ENCODE results near the gene POLR2A.

The POLR2A gene

GRCh38 chr17:7512105-7512504 lies 27.9 kb downstream of the POLR2A start:
- Histone ChIP-seq H3K27me3 (ENCODE audit: insufficient read depth, poor library complexity, severe bottlenecking) (no peaks in the 10 kb centered on the region), H3K36me3 (ENCODE audit: low read depth) (peaks cover 62% of the 10 kb centered on the region), H3K9me3 (ENCODE audit: severe bottlenecking) (no peaks in the 10 kb centered on the region), H3K4me3 (ENCODE audit: severe bottlenecking) (no peak overlapping the region), H3K27ac (ENCODE audit: poor library complexity, severe bottlenecking) (no peak overlapping the region), H3K4me1 (ENCODE audit: insufficient read depth, poor library complexity, severe bottlenecking) (no peaks in the 10 kb centered on the region)
- no peak for TF ChIP-seq CTCF (IDR thresholded peaks at IDR 0.05; ENCODE audit: poor library complexity, severe bottlenecking)
- no peak for DNase-seq (ENCODE audit: low spot score)
- ATAC-seq (ENCODE audit: low read depth), result no peak

GRCh38 chr17:7512824-7513540 lies 28.8 kb downstream of the POLR2A start:
- H3K4me3 ChIP-seq (ENCODE audit: severe bottlenecking), result no peak overlapping the region
- no peaks in the 10 kb centered on the region for H3K9me3 ChIP-seq (ENCODE audit: severe bottlenecking)
- H3K27me3 ChIP-seq (ENCODE audit: insufficient read depth, poor library complexity, severe bottlenecking), result no peaks in the 10 kb centered on the region
- no peaks in the 10 kb centered on the region for H3K4me1 ChIP-seq (ENCODE audit: insufficient read depth, poor library complexity, severe bottlenecking)
- no peak for TF ChIP-seq CTCF (IDR thresholded peaks at IDR 0.05; ENCODE audit: poor library complexity, severe bottlenecking)
- no peak overlapping the region for H3K27ac ChIP-seq (ENCODE audit: poor library complexity, severe bottlenecking)
- DNase-seq (ENCODE audit: low spot score) (no peak), ATAC-seq (ENCODE audit: low read depth) (no peak)
- H3K36me3 ChIP-seq (ENCODE audit: low read depth), result peaks cover 55% of the 10 kb centered on the region

- no peaks in the 10 kb centered on the region for H3K27me3 ChIP-seq (ENCODE audit: insufficient read depth, poor library complexity, severe bottlenecking)
Measured at GRCh38 chr17:7513850-7514419, 29.8 kb downstream of the POLR2A start.

GRCh38 chr17:7515911-7516610 lies 31.9 kb downstream of the POLR2A start:
- DNase-seq (ENCODE audit: low spot score) (no peak), ATAC-seq (ENCODE audit: low read depth) (no peak)
- no peak for TF ChIP-seq CTCF (IDR thresholded peaks at IDR 0.05; ENCODE audit: poor library complexity, severe bottlenecking)
- no peak overlapping the region for H3K4me3 ChIP-seq (ENCODE audit: severe bottlenecking)
- H3K4me1 ChIP-seq (ENCODE audit: insufficient read depth, poor library complexity, severe bottlenecking), result peaks cover 3% of the 10 kb centered on the region
- no peak overlapping the region for H3K27ac ChIP-seq (ENCODE audit: poor library complexity, severe bottlenecking)
- peaks cover 28% of the 10 kb centered on the region for H3K36me3 ChIP-seq (ENCODE audit: low read depth)
- no peaks in the 10 kb centered on the region for H3K27me3 ChIP-seq (ENCODE audit: insufficient read depth, poor library complexity, severe bottlenecking)
- H3K9me3 ChIP-seq (ENCODE audit: severe bottlenecking), result no peaks in the 10 kb centered on the region

More at GRCh38 chr17:7513850-7514419, 29.8 kb downstream of the POLR2A start:
- ATAC-seq (ENCODE audit: low read depth) (no peak), DNase-seq (ENCODE audit: low spot score) (no peak)
- Histone ChIP-seq H3K4me1 (ENCODE audit: insufficient read depth, poor library complexity, severe bottlenecking) (no peaks in the 10 kb centered on the region), H3K27ac (ENCODE audit: poor library complexity, severe bottlenecking) (no peak overlapping the region), H3K9me3 (ENCODE audit: severe bottlenecking) (no peaks in the 10 kb centered on the region), H3K36me3 (ENCODE audit: low read depth) (peaks cover 45% of the 10 kb centered on the region), H3K4me3 (ENCODE audit: severe bottlenecking) (no peak overlapping the region)
- no peak for TF ChIP-seq CTCF (IDR thresholded peaks at IDR 0.05; ENCODE audit: poor library complexity, severe bottlenecking)
